Mammary epithelial cell (primary cell): ENCODE data around the gene ANKRD52.

Experiments used
- CTCF ChIP-seq, 2 donors: IDR thresholded peaks in 1 of 2; conservative IDR thresholded peaks in 1 of 2; 2 replicates each; pipeline ENCODE4 v1.5.1; 2011 to 2012; ENCODE audit warnings: inconsistent platforms in 2 of 2, low read length in 2 of 2, mild to moderate bottlenecking in 2 of 2, control low read depth in 1 of 2, low read depth in 1 of 2; ENCODE audit not compliant: insufficient read depth in 1 of 2; ENCODE audit errors: extremely low read depth in 1 of 2
- EZH2 ChIP-seq: IDR thresholded peaks from 2 replicates; pipeline ENCODE4 v1.6.1; 2012; ENCODE audit warnings: low read length, inconsistent platforms, borderline replicate concordance

DNA sequence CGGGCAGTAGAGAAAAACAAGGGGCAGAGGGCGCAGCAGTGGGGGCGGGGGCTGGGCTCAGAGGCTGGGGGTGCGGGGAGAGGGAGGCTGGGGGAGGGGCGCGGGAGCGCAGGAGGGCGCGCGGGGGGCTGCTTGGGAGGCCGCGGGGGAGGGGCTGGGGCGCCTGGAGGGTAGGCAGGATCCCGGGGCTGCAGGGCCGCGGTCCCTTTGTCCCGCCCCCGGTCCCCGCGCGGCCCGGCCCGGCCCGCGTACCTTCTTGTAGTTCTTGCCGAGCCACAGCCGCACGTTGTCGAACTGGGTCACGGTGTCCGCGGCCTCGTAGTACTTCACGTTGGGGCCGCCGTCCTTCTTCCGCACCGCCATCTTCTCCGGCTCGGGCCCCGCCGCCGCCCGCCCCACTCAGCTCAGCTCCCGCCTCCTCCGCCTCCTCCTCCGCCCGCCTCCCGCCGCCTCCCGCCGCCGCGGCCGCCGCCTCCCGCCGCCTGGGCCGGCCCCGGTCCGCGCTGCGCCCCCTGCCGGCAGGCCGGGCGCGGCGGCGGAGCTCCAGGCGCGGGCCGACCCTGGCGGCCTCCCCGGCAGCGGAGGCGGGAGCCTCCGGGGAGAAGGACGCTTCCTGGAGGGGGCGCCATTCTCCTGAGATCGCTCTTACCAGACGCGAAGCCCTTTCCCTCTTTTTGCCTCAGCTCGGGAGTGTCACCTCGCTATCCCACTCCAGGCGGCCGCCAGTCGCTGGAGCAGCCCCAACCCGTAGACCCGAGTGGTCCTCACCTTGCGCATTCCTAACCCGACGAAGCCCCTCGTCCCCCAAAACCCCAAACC lies 68.9 kb downstream of the ANKRD52 start, which contains the start of gene SMARCC2:
- TF ChIP-seq CTCF (conservative IDR thresholded peaks at IDR 0.05 in 1 of 2, IDR thresholded peaks at IDR 0.05 in 1 of 2; ENCODE audit: extremely low read depth in 1 of 2, insufficient read depth in 1 of 2, low read depth in 1 of 2, low read length in 2 of 2) (peak; percentile 52 to 71), EZH2 (no peak)
